Inflammatory macrophage treated with lipopolysaccharide for 1 hour (primary cell): Measurements from ENCODE around the gene GALNT3.

Source experiments
- DNase-seq, 2 donors: peaks; one replicate each; pipeline ENCODE4 v3.0.0-alpha.2; 2020 to 2022

The GALNT3 gene

GRCh38 chr2:165718610-165719210, 75.3 kb downstream of the GALNT3 start:
- no peak for DNase-seq

DNA sequence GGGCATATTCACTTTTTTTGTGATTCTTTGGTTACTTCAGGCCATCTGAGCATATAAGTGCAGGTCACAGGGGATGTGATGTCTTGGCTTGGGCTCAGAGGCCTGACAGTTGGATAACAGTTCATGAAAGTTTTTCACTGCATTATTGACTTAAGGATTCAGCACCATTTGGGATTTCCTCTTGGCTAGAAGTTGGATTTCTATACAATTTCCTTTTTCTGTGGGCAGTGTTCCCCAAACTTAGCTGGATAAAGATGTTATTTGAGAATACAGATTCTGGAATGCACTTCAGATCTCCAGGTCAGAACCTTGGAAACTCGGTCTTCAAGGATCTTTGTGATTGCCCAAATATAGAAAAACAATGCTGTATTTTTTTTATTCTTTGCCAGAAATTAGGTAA, 78.0 kb downstream of the GALNT3 start:
- DNase-seq = no peak

- DNase-seq = no peak
These were observed 87.0 kb downstream of the GALNT3 start for GRCh38 chr2:165706960-165707487.

DNA sequence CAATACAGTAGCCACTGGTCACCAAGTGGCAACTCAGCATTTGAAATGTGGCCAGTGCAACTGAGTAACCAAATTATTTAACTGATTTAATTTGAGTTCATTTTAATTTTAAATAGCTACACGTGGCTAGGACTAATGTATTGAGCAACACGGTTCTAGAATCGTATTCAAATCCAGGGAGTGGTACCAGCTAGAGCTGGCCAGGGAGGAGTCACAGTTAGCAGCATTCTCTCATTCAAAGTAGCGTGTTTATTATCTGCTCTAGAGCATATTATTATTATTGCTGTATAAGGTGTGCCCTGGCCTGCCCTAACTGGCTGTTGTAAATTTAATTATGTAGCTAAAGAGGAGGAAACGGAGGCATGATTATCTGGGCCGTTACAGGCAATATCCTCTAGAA, 92.9 kb downstream of the GALNT3 start:
- no peak for DNase-seq

DNA sequence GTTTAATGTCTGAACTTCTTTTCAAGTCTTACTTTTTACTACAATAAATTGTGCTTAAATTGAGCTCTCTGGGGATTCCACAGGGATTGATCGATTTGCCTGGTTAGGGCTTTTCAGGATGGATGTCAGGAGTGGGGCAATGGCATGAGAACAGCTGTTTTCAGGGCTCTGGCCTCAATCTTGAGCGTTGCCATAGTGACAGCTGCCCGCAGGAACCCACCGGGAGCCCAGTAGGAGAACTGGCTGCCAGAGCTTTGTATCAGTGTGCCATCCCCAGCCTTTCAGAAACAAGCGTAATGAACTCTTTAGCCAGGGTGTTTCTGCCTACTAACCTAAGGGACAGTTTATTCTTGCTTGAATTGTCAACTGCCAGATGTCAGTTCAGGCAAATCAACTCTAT, 93.5 kb downstream of the GALNT3 start:
- no peak for DNase-seq

DNA sequence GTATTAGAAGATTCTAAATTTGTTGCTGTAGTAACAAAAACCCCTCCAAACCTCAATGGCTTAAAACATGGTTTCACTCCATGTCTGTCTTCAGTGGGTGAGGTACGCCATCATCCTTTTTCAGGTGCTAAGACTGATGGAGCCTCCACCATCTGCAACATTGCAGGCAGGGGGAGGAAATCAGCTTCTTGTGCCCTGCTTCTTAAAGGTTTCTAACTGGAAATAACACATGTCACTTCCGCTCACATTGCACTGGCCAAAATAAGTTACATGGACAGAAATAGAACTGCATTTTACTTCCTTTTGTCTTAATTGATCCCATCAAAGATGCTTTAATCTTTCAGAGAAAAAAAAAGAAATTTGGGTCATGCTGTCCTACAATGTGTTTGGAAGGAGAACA, 94.1 kb downstream of the GALNT3 start:
- no peak for DNase-seq

DNA sequence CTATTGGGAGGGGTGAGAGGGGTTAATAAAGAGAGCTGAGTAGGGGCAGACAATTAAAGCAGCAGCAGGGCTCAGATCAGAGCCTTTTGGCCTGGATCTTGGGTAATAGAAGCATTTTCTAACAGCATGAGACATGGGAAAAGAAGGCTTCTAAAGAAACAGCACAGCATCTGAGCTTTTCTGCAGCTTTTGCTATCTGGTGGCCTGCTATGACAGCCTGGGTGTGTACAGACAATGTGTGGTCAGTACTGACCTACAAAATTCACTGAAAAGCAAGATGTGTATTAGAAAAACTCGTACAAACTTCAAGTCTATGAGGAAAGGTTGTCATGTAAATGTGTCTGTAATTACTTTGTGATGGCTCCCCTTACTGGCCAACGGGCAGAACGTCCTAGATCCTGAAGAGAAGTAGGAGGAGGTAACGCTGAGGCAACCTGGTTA, 95.6 kb downstream of the GALNT3 start:
- peak; percentile 6 to 31 for DNase-seq

DNA sequence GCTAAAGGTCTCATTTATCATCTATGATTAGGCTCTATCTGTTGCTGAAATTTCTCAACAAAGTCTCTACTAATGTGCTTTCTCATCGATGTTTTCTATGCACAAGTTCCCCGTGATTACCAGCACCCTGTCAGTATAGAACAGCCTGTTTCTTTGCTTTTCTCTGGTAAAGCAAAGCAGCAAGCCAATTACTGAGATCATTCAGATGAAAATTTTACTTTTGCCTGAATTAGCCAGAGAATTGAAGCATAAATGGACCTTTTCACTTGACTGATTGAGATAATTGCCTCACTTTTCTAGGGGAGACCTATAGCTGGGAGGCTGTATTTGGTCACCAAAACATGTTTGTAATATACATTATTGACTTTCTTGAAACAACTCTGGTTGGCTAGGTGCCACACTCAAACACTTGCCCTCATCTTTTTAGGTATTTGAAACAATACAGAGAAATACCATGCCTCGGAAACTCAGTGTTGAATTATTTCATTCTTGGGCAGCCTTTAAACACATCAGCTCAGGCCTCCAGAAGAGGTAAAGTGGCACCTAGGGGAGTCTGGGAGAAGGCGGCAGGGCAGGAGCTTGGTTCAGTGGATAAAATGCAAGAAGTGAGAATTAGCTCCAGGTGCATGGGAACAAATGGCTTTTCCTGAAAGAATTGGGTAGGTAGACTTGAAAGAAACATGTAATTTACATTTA, 96.2 kb downstream of the GALNT3 start:
- no peak for DNase-seq
